ENCODE results near the gene CARNS1.
A peak's percentile ranks its signal among the peaks of the same experiment; 100 is the strongest.

The CARNS1 gene

GRCh38 chr11:67415501-67416304, at the start of gene CARNS1:
Gene CARNS1 (plus strand): TSS chr11:67415678. CDS start chr11:67416200, 522 bp downstream.
- Histone ChIP-seq H3K4me1 (ENCODE audit: insufficient read depth, low read length) (peaks cover 9% of the 10 kb centered on the region), H3K27me3 (ENCODE audit: insufficient read depth, low read length) (no peaks in the 10 kb centered on the region), H3K4me3 (ENCODE audit: low read length) (no peak within 1 kb of the TSS), H3K9me3 (ENCODE audit: low read length) (no peaks in the 10 kb centered on the region), H2AFZ (ENCODE audit: low read depth, low read length) (no peak within 1 kb of the TSS), H3K36me3 (ENCODE audit: insufficient read depth, low read length) (no peaks in the 10 kb centered on the region)

GRCh38 chr11:67365736-67366444, 49.6 kb upstream of the CARNS1 start:
- Histone ChIP-seq H3K4me1 (ENCODE audit: insufficient read depth, low read length) (peaks cover 4% of the 10 kb centered on the region), H3K27me3 (ENCODE audit: insufficient read depth, low read length) (no peaks in the 10 kb centered on the region), H3K9me3 (ENCODE audit: low read length) (no peaks in the 10 kb centered on the region)

GRCh38 chr11:67366546-67366945, 48.9 kb upstream of the CARNS1 start:
- Histone ChIP-seq H2AFZ (ENCODE audit: low read depth, low read length) (no peak overlapping the region), H3K4me1 (ENCODE audit: insufficient read depth, low read length) (peaks cover 11% of the 10 kb centered on the region), H3K4me3 (ENCODE audit: low read length) (no peak overlapping the region), H3K27me3 (ENCODE audit: insufficient read depth, low read length) (no peaks in the 10 kb centered on the region), H3K9me3 (ENCODE audit: low read length) (no peaks in the 10 kb centered on the region), H3K36me3 (ENCODE audit: insufficient read depth, low read length) (peaks cover 5% of the 10 kb centered on the region)

More at GRCh38 chr11:67365736-67366444, 49.6 kb upstream of the CARNS1 start:
- Histone ChIP-seq H3K4me3 (ENCODE audit: low read length) (no peak overlapping the region), H3K36me3 (ENCODE audit: insufficient read depth, low read length) (peaks cover 5% of the 10 kb centered on the region), H2AFZ (ENCODE audit: low read depth, low read length) (no peak overlapping the region)

- H3K36me3 ChIP-seq (ENCODE audit: insufficient read depth, low read length), result peaks cover 5% of the 10 kb centered on the region
- no peaks in the 10 kb centered on the region for H3K27me3 ChIP-seq (ENCODE audit: insufficient read depth, low read length)
- H2AFZ ChIP-seq (ENCODE audit: low read depth, low read length), result no peak overlapping the region
- no peaks in the 10 kb centered on the region for H3K9me3 ChIP-seq (ENCODE audit: low read length)
- peaks cover 17% of the 10 kb centered on the region for H3K4me1 ChIP-seq (ENCODE audit: insufficient read depth, low read length)
- no peak overlapping the region for H3K4me3 ChIP-seq (ENCODE audit: low read length)
Measured at GRCh38 chr11:67366961-67367760, 48.3 kb upstream of the CARNS1 start.

GRCh38 chr11:67367761-67368227, 47.7 kb upstream of the CARNS1 start:
- Histone ChIP-seq H2AFZ (ENCODE audit: low read depth, low read length) (no peak overlapping the region), H3K4me3 (ENCODE audit: low read length) (no peak overlapping the region), H3K4me1 (ENCODE audit: insufficient read depth, low read length) (peaks cover 19% of the 10 kb centered on the region), H3K36me3 (ENCODE audit: insufficient read depth, low read length) (peaks cover 5% of the 10 kb centered on the region), H3K27me3 (ENCODE audit: insufficient read depth, low read length) (no peaks in the 10 kb centered on the region), H3K9me3 (ENCODE audit: low read length) (no peaks in the 10 kb centered on the region)

- H3K36me3 ChIP-seq (ENCODE audit: insufficient read depth, low read length), result peaks cover 5% of the 10 kb centered on the region
- no peak overlapping the region for H3K4me3 ChIP-seq (ENCODE audit: low read length)
- peaks cover 23% of the 10 kb centered on the region for H3K4me1 ChIP-seq (ENCODE audit: insufficient read depth, low read length)
- H3K9me3 ChIP-seq (ENCODE audit: low read length), result no peaks in the 10 kb centered on the region
- no peak overlapping the region for H2AFZ ChIP-seq (ENCODE audit: low read depth, low read length)
- H3K27me3 ChIP-seq (ENCODE audit: insufficient read depth, low read length), result no peaks in the 10 kb centered on the region
Measured at GRCh38 chr11:67368621-67369020, 46.9 kb upstream of the CARNS1 start.

GRCh38 chr11:67369275-67369674, 46.2 kb upstream of the CARNS1 start:
- no peak overlapping the region for H2AFZ ChIP-seq (ENCODE audit: low read depth, low read length)
- H3K4me3 ChIP-seq (ENCODE audit: low read length), result no peak overlapping the region

GRCh38 chr11:67369801-67370284, 45.6 kb upstream of the CARNS1 start:
- Histone ChIP-seq H3K27me3 (ENCODE audit: insufficient read depth, low read length) (no peaks in the 10 kb centered on the region), H3K36me3 (ENCODE audit: insufficient read depth, low read length) (no peaks in the 10 kb centered on the region), H2AFZ (ENCODE audit: low read depth, low read length) (no peak overlapping the region), H3K4me1 (ENCODE audit: insufficient read depth, low read length) (peaks cover 35% of the 10 kb centered on the region), H3K9me3 (ENCODE audit: low read length) (no peaks in the 10 kb centered on the region), H3K4me3 (ENCODE audit: low read length) (no peak overlapping the region)

More at GRCh38 chr11:67369275-67369674, 46.2 kb upstream of the CARNS1 start:
- H3K4me1 ChIP-seq (ENCODE audit: insufficient read depth, low read length), result peaks cover 29% of the 10 kb centered on the region
- peaks cover 5% of the 10 kb centered on the region for H3K36me3 ChIP-seq (ENCODE audit: insufficient read depth, low read length)
- H3K9me3 ChIP-seq (ENCODE audit: low read length), result no peaks in the 10 kb centered on the region
- H3K27me3 ChIP-seq (ENCODE audit: insufficient read depth, low read length), result no peaks in the 10 kb centered on the region

GRCh38 chr11:67370351-67371076, 45.0 kb upstream of the CARNS1 start:
- Histone ChIP-seq H3K27me3 (ENCODE audit: insufficient read depth, low read length) (no peaks in the 10 kb centered on the region), H2AFZ (ENCODE audit: low read depth, low read length) (no peak overlapping the region), H3K4me3 (ENCODE audit: low read length) (no peak overlapping the region), H3K4me1 (ENCODE audit: insufficient read depth, low read length) (peaks cover 39% of the 10 kb centered on the region), H3K36me3 (ENCODE audit: insufficient read depth, low read length) (no peaks in the 10 kb centered on the region), H3K9me3 (ENCODE audit: low read length) (no peaks in the 10 kb centered on the region)

GRCh38 chr11:67371189-67371910, 44.1 kb upstream of the CARNS1 start:
- no peak overlapping the region for H3K4me3 ChIP-seq (ENCODE audit: low read length)

GRCh38 chr11:67371911-67372320, 43.6 kb upstream of the CARNS1 start:
- Histone ChIP-seq H3K4me1 (ENCODE audit: insufficient read depth, low read length) (peaks cover 48% of the 10 kb centered on the region), H3K27me3 (ENCODE audit: insufficient read depth, low read length) (no peaks in the 10 kb centered on the region), H3K4me3 (ENCODE audit: low read length) (peak overlapping the region; percentile 55), H3K9me3 (ENCODE audit: low read length) (no peaks in the 10 kb centered on the region), H2AFZ (ENCODE audit: low read depth, low read length) (no peak overlapping the region), H3K36me3 (ENCODE audit: insufficient read depth, low read length) (no peaks in the 10 kb centered on the region)

More at GRCh38 chr11:67371189-67371910, 44.1 kb upstream of the CARNS1 start:
- no peaks in the 10 kb centered on the region for H3K27me3 ChIP-seq (ENCODE audit: insufficient read depth, low read length)
- H3K36me3 ChIP-seq (ENCODE audit: insufficient read depth, low read length), result no peaks in the 10 kb centered on the region
- H3K4me1 ChIP-seq (ENCODE audit: insufficient read depth, low read length), result peaks cover 47% of the 10 kb centered on the region
- no peaks in the 10 kb centered on the region for H3K9me3 ChIP-seq (ENCODE audit: low read length)
- no peak overlapping the region for H2AFZ ChIP-seq (ENCODE audit: low read depth, low read length)
